SU-DHL-6 (cell line): ENCODE data around the gene GLMP.

Experiments used
- H2AFZ ChIP-seq: fragments of 200-600 bp; sonication (generic); 2 replicates; pipeline ENCODE4 v1.6.1; 2014; ENCODE audit warnings: low read depth, mild to moderate bottlenecking, moderate library complexity, mixed read lengths, antibody characterized with exemption, low read length; ENCODE audit not compliant: severe bottlenecking
- H3F3A ChIP-seq: fragments of 200-600 bp; shearing (Covaris generic); 2 replicates; pipeline ENCODE4 v1.6.0; 2016; ENCODE audit warnings: antibody characterized with exemption, mild to moderate bottlenecking; ENCODE audit not compliant: insufficient read depth
- H3K27ac ChIP-seq: fragments of 200-600 bp; sonication (generic); 2 replicates; pipeline ENCODE4 v1.5.1; 2016; ENCODE audit warnings: low read depth, mild to moderate bottlenecking, low read length, moderate library complexity, mixed read lengths
- H3K27me3 ChIP-seq: fragments of 200-600 bp; sonication (generic), shearing (Covaris generic); 2 replicates; pipeline ENCODE4 v1.6.0; 2014; ENCODE audit warnings: mild to moderate bottlenecking, low read length
- H3K36me3 ChIP-seq: fragments of 200-600 bp; sonication (generic); 2 replicates; pipeline ENCODE4 v1.6.1; 2014; ENCODE audit warnings: mild to moderate bottlenecking, low read length, mixed read lengths
- H3K4me2 ChIP-seq: fragments of 300-600, 200-600 bp; shearing (Covaris generic), sonication (generic); 2 replicates; pipeline ENCODE4 v1.6.0; 2014; ENCODE audit warnings: low read length, low read depth, mild to moderate bottlenecking; ENCODE audit not compliant: poor library complexity, severe bottlenecking
- H3K4me3 ChIP-seq: fragments of 200-600 bp; sonication (generic); 2 replicates; pipeline ENCODE4 v1.5.1; 2014; ENCODE audit warnings: antibody characterized with exemption, low read length, mild to moderate bottlenecking, mixed read lengths; ENCODE audit not compliant: insufficient read depth, poor library complexity, severe bottlenecking
- H3K79me2 ChIP-seq: fragments of 200-600 bp; sonication (generic); 2 replicates; pipeline ENCODE4 v1.6.1; 2014; ENCODE audit warnings: mild to moderate bottlenecking, low read length, moderate library complexity; ENCODE audit not compliant: insufficient read depth
- H3K9ac ChIP-seq: fragments of 200-600 bp; sonication (generic); 2 replicates; pipeline ENCODE4 v1.7.0; 2014; ENCODE audit warnings: mild to moderate bottlenecking, low read length
- H3K9me2 ChIP-seq: fragments of 200-600 bp; sonication (generic); replicated peaks from 2 replicates; pipeline ENCODE4 v1.6.1; 2014; ENCODE audit warnings: low read length; ENCODE audit not compliant: insufficient read depth
- H3K9me3 ChIP-seq: fragments of 200-600 bp; sonication (generic); 2 replicates; pipeline ENCODE4 v1.6.1; 2014; ENCODE audit warnings: low read length, mixed read lengths; ENCODE audit not compliant: insufficient read depth
- H4K20me1 ChIP-seq: fragments of 200-600 bp; sonication (generic); 2 replicates; pipeline ENCODE4 v1.6.1; 2014; ENCODE audit warnings: low read depth, mild to moderate bottlenecking, antibody characterized with exemption, low read length, moderate library complexity, mixed read lengths
- EZH2phosphoT487 ChIP-seq: fragments of 200-600 bp; sonication (generic), shearing (Covaris generic); conservative IDR thresholded peaks from 2 replicates; pipeline ENCODE4 v1.6.1; 2018; ENCODE audit warnings: mild to moderate bottlenecking, antibody characterized with exemption, low read length, moderate library complexity, mixed read lengths
- TF ChIP-seq, protein P1 (sequence below): fragments of 200-600 bp; sonication (generic); IDR thresholded peaks from one replicate; pipeline ENCODE4 v1.5.1; 2017; ENCODE audit warnings: antibody characterized with exemption, mild to moderate bottlenecking, low read length, moderate library complexity; ENCODE audit not compliant: insufficient read depth, poor library complexity, severe bottlenecking

Gene GLMP

DNA sequence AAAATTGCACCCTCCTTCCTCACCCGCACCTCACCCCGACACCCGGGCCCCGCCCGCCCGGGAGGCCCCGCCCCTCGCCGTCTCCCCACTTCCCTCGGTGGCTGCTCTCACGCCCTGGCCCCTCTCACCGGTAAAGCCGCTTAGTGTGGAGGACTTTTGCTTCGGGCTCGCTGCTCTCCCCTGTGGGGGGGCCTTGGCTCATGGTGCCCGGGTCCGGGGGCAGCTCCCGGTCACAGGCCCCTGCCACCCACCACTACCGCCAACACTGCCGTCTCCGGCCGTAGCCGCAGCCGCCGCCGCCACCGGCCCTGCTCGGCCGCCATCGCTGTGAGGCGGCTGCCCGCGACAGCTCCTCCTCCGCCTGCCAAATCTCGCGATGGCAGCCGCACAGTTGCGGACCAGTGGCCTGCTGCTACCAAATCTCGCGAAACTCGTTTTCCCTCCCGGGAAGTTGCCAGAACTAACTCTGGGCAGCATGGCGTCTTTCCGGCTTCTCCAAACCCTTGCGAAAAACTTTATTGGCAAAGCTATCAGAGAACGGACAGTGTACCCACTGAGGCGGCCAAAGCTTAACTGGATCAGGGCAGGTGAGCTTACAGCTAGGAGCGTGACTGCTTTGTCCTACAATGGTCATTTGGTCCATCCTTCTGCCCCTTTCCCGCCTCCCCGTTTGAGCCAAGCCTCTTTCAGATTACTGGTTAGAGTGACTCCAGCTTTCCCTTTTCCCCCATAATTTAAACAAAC, 12.8 kb downstream of the GLMP start, which contains the start of gene SMG5:
TSS of gene SMG5 (minus strand) at position 347 of the 744 bp plus-strand sequence. CDS start at position 202, 145 bp downstream.
- Histone ChIP-seq H3F3A (0 out of 2 replicates have a peak, but pooled peaks cover 4% of the 10 kb centered on the region), H4K20me1 (no peaks in the 10 kb centered on the region), H3K9me3 (no peaks in the 10 kb centered on the region), H3K27ac (peak within 1 kb of the TSS; percentile 66), H3K79me2 (peaks cover 43% of the 10 kb centered on the region), H3K9me2 (no peaks in the 10 kb centered on the region), H3K4me3 (peak within 1 kb of the TSS; percentile 99), H2AFZ (peak within 1 kb of the TSS; percentile 72), H3K36me3 (0 out of 2 replicates have a peak, but pooled peaks cover 8% of the 10 kb centered on the region), H3K27me3 (no peaks in the 10 kb centered on the region), H3K4me2 (peak within 1 kb of the TSS; percentile 88), H3K9ac (peak within 1 kb of the TSS; percentile 90)
- no peak for TF ChIP-seq EZH2phosphoT487
- TF ChIP-seq, protein P1, sequence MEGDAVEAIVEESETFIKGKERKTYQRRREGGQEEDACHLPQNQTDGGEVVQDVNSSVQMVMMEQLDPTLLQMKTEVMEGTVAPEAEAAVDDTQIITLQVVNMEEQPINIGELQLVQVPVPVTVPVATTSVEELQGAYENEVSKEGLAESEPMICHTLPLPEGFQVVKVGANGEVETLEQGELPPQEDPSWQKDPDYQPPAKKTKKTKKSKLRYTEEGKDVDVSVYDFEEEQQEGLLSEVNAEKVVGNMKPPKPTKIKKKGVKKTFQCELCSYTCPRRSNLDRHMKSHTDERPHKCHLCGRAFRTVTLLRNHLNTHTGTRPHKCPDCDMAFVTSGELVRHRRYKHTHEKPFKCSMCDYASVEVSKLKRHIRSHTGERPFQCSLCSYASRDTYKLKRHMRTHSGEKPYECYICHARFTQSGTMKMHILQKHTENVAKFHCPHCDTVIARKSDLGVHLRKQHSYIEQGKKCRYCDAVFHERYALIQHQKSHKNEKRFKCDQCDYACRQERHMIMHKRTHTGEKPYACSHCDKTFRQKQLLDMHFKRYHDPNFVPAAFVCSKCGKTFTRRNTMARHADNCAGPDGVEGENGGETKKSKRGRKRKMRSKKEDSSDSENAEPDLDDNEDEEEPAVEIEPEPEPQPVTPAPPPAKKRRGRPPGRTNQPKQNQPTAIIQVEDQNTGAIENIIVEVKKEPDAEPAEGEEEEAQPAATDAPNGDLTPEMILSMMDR = no peak

DNA sequence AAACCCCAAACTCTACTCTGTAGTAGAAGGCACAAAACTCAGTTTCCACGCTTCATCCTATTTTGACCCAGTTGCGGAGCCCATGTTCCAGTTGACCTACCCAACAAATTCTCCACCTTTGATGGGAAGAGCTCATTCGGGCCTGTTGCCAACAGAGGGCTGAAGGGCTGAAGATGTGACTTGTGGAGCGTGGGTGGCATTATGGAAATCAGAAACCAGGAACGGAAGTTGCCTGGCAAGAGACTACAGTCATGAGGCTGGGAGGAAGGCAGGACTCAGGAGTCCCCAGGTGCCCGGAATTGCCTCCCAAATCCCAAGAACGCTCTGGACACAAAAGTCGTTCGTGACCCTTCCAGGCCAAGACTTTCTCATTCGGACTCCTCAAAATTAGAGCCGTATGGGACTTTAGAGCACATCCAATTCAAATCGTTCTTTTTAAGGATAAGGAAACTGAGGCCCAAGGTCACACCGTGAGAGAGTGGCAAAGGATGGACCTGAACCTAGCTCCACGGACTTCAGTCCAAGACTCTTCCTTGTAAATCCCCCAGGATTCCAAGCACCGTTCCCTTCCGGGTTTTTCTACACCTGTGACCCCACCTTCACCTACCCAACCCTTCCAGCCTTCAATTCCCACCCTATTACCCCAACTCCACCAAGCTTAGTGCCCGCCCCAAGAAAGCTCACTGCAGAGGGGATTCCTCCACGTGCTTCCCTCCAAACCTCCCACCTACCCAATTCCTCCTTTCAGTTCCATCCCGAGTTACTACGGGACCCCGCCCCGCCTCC, 13.6 kb downstream of the GLMP start:
- no peaks in the 10 kb centered on the region for H4K20me1 ChIP-seq
- peak overlapping the region; percentile 70 for H3K4me2 ChIP-seq
- TF ChIP-seq EZH2phosphoT487 = no peak
- TF ChIP-seq, protein P1 = no peak
- no peaks in the 10 kb centered on the region for H3K9me2 ChIP-seq
- H3K27me3 ChIP-seq = no peaks in the 10 kb centered on the region
- peak overlapping the region; percentile 66 for H3K27ac ChIP-seq
- H3K9ac ChIP-seq = peak overlapping the region; percentile 90
- H2AFZ ChIP-seq = no peak overlapping the region
- H3K36me3 ChIP-seq = 0 out of 2 replicates have a peak, but pooled peaks cover 8% of the 10 kb centered on the region
- peak overlapping the region; percentile 99 for H3K4me3 ChIP-seq
- 0 out of 2 replicates have a peak, but pooled peaks cover 4% of the 10 kb centered on the region for H3F3A ChIP-seq
- H3K79me2 ChIP-seq = peaks cover 43% of the 10 kb centered on the region
- no peaks in the 10 kb centered on the region for H3K9me3 ChIP-seq

DNA sequence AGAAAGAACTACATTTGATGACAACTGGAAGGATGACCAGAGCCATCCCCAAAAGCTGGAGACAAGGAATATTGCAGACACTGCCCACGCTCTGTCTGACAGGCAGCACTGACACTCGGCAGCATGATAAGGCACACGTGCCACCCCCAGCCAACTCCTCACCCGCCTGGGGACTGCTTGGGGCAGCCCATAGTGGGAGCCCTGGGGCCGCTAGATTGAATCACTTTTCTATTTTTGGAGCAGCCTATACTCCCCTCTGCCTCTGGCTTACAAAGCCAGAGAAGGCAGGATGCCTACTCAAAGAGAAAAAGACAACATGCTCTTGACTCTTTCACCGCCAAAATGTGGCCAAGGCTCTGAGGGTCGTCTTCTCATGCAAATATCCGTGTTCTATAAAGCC, 14.2 kb downstream of the GLMP start:
- peak overlapping the region; percentile 90 for H3K9ac ChIP-seq
- 0 out of 2 replicates have a peak, but pooled peaks cover 4% of the 10 kb centered on the region for H3F3A ChIP-seq
- no peaks in the 10 kb centered on the region for H3K9me2 ChIP-seq
- H3K27ac ChIP-seq = peak overlapping the region; percentile 66
- no peaks in the 10 kb centered on the region for H4K20me1 ChIP-seq
- TF ChIP-seq, protein P1 = no peak
- no peak for TF ChIP-seq EZH2phosphoT487
- H3K27me3 ChIP-seq = no peaks in the 10 kb centered on the region
- peaks cover 43% of the 10 kb centered on the region for H3K79me2 ChIP-seq
- no peaks in the 10 kb centered on the region for H3K9me3 ChIP-seq
- no peak overlapping the region for H2AFZ ChIP-seq
- peak overlapping the region; percentile 70 for H3K4me2 ChIP-seq
- peak overlapping the region; percentile 99 for H3K4me3 ChIP-seq
- H3K36me3 ChIP-seq = 0 out of 2 replicates have a peak, but pooled peaks cover 8% of the 10 kb centered on the region
